Smooth muscle cell (in vitro differentiated cells): ENCODE results near the gene VPS11. TPM values are rescaled to one million over a fixed set of nuclear protein-coding genes. Genes with fewer than 3 reads are reported as not detected.

ENCODE experiments used
- DNase-seq: peaks from one replicate; lab custom pipeline; 2025; ENCODE audit not compliant: unreplicated experiment; lab: John Stamatoyannopoulos, UW
- H2AFZ ChIP-seq: fragments of 200-600 bp; sonication (generic); 2 replicates; pipeline ENCODE4 v1.6.0; 2016; ENCODE audit warnings: antibody characterized with exemption, low read depth, mild to moderate bottlenecking
- H3F3A ChIP-seq: fragments of 200-600 bp; sonication (generic); 2 replicates; pipeline ENCODE4 v1.6.0; 2017; ENCODE audit warnings: antibody characterized with exemption, low read depth
- H3K27ac ChIP-seq: fragments of 200-600 bp; sonication (generic); 2 replicates; pipeline ENCODE4 v1.5.1; 2016; ENCODE audit warnings: low read depth, mild to moderate bottlenecking
- H3K27me3 ChIP-seq: fragments of 200-600 bp; sonication (generic); 2 replicates; pipeline ENCODE4 v1.6.1; 2016; ENCODE audit warnings: low read depth, mild to moderate bottlenecking
- H3K36me3 ChIP-seq: fragments of 200-600 bp; sonication (generic); 2 replicates; pipeline ENCODE4 v1.5.1; 2016; ENCODE audit warnings: low read depth
- H3K4me1 ChIP-seq: fragments of 200-600 bp; sonication (generic); 2 replicates; pipeline ENCODE4 v1.5.1; 2016; ENCODE audit warnings: low read depth
- H3K4me2 ChIP-seq: fragments of 200-600 bp; sonication (generic); 2 replicates; pipeline ENCODE4 v1.6.0; 2016; ENCODE audit warnings: mild to moderate bottlenecking
- H3K4me3 ChIP-seq: fragments of 200-600 bp; sonication (generic); 2 replicates; pipeline ENCODE4 v1.5.1; 2016; ENCODE audit warnings: mild to moderate bottlenecking
- H3K79me2 ChIP-seq: fragments of 200-600 bp; sonication (generic); 2 replicates; pipeline ENCODE4 v1.6.0; 2016; ENCODE audit warnings: low read depth, mild to moderate bottlenecking
- H3K9ac ChIP-seq: fragments of 200-600 bp; sonication (generic); 2 replicates; pipeline ENCODE4 v1.6.0; 2016; ENCODE audit warnings: low read depth
- H3K9me3 ChIP-seq: fragments of 200-600 bp; sonication (generic); replicated peaks from 2 replicates; pipeline ENCODE4 v1.5.1; 2016; ENCODE audit warnings: low read depth
- H4K20me1 ChIP-seq: fragments of 200-600 bp; sonication (generic); 2 replicates; pipeline ENCODE4 v1.6.0; 2016; ENCODE audit warnings: low read depth
- WGBS: methylation state at CpG from one replicate; pipeline ENCODE4 v1.1.7; 2016; ENCODE audit warnings: low lambda C conversion rate; 5-methylcytosine and 5-hydroxymethylcytosine counted together
- polyA plus RNA-seq: library from polyadenylated mRNA; unstranded; fragments of >200 nt; fragmentation: Nextera tagmentation; extraction: Ambion mirVana; gene quantifications from 2 replicates; pipeline ENCODE4 v1.2.1, GENCODE V29; 2016
- total RNA-seq: library from RNA; depleted of rRNA; stranded (reverse); fragments of >200 nt; gene quantifications from 2 replicates; pipeline ENCODE4 v1.2.3, GENCODE V29; 2014
- TF ChIP-seq, protein P1 (sequence below): fragments of 200-600 bp; sonication (generic); IDR thresholded peaks from 2 replicates; pipeline ENCODE4 v1.5.1; 2017; ENCODE audit warnings: borderline replicate concordance, mild to moderate bottlenecking, antibody characterized with exemption; ENCODE audit not compliant: insufficient read depth, poor library complexity, severe bottlenecking

Gene VPS11
- total and polyA plus RNA-seq, 2 experiments from 2014 or later = 33.1 to 33.8 TPM

DNA sequence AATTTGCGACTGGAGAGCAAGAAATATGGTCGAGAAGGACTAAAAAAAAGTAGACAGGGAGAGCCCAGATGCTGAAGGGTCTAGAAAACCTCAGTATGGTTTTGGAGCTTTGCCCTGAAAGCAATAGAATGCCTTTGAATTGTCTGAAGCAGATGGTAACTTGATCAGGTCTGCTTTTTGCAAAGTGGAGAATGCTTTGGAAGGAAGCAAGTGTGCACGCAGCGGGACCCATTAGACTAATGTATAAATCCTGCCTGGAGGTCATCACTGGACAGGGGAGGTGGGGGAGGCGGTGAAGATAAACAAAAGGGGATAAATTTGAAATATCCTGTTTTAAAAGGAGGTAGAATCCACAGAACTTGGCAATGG, 53.0 kb downstream of the VPS11 start:
- 38% methylated on average over 5 of the region's 5 CpGs for WGBS
- H2AFZ ChIP-seq = peak overlapping the region; percentile 87
- no peak for DNase-seq

DNA sequence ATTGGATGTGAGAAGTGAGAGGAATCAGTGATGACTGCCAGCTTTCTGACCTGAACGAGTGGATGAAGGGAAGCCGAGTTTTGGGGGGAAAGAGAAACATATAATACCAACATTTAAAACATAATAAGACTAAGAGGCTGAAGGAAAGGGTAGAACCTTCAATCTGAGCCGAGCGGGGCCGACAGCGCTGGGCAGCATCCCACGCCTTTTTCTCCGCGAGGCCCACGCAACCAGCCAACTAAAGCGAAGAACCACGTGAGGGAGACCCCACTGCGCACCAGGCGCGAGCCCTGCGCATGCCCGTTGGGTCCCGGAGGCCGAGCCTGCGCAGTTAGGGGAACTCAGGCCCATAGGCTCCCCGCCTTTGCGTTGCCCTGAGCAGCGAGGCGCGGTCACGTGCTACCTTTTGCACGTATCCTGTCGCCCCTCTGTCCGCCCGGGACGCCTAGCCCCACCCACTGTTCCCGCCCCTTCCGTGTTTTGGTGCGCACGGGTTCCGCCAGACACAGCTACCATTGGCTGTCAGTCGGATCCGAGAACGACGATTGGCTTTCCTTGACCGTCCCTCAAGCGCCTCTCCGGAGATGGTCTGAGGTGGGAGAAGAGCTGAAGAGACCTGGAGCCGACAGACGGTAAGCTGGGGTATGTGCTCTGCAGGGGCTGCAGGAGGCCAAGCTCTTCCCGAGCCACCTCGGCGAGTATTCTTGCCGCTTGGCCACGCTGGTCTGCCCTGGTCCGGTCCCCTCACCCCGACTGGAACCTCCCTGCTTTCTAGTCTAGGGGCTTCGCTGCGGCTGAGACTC, 53.6 kb downstream of the VPS11 start, which contains the start of gene HINFP:
TSS of gene HINFP (plus strand) at position 573 of the 803 bp plus-strand sequence. CDS start 5,365 bp downstream, outside the sequence.
- WGBS = 1% methylated on average over 54 of the region's 54 CpGs
- peak; percentile 97 for DNase-seq

More for the DNA sequence above, 53.0 kb downstream of the VPS11 start:
- Histone ChIP-seq H3F3A (no peaks in the 10 kb centered on the region), H4K20me1 (peaks cover 8% of the 10 kb centered on the region), H3K4me3 (peak overlapping the region; percentile 88), H3K79me2 (peaks cover 27% of the 10 kb centered on the region), H3K27ac (peak overlapping the region; percentile 48), H3K4me1 (peaks cover 6% of the 10 kb centered on the region), H3K9me3 (no peaks in the 10 kb centered on the region), H3K9ac (peak overlapping the region; percentile 73), H3K36me3 (no peaks in the 10 kb centered on the region), H3K27me3 (no peaks in the 10 kb centered on the region), H3K4me2 (peak overlapping the region; percentile 89)
- TF ChIP-seq, protein P1, sequence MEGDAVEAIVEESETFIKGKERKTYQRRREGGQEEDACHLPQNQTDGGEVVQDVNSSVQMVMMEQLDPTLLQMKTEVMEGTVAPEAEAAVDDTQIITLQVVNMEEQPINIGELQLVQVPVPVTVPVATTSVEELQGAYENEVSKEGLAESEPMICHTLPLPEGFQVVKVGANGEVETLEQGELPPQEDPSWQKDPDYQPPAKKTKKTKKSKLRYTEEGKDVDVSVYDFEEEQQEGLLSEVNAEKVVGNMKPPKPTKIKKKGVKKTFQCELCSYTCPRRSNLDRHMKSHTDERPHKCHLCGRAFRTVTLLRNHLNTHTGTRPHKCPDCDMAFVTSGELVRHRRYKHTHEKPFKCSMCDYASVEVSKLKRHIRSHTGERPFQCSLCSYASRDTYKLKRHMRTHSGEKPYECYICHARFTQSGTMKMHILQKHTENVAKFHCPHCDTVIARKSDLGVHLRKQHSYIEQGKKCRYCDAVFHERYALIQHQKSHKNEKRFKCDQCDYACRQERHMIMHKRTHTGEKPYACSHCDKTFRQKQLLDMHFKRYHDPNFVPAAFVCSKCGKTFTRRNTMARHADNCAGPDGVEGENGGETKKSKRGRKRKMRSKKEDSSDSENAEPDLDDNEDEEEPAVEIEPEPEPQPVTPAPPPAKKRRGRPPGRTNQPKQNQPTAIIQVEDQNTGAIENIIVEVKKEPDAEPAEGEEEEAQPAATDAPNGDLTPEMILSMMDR = no peak

GRCh38 chr11:119121811-119122124, 54.1 kb downstream of the VPS11 start:
- Histone ChIP-seq H3K9me3 (no peaks in the 10 kb centered on the region), H3K27me3 (no peaks in the 10 kb centered on the region), H3K27ac (peak overlapping the region; percentile 49), H3K4me1 (peaks cover 6% of the 10 kb centered on the region), H2AFZ (peak overlapping the region; percentile 85), H3K4me3 (peak overlapping the region; percentile 88), H3K4me2 (peak overlapping the region; percentile 98), H3F3A (no peaks in the 10 kb centered on the region), H3K9ac (peak overlapping the region; percentile 83), H3K36me3 (no peaks in the 10 kb centered on the region), H3K79me2 (peaks cover 27% of the 10 kb centered on the region), H4K20me1 (peaks cover 14% of the 10 kb centered on the region)
- no peak for DNase-seq
- TF ChIP-seq, protein P1 = no peak
- 1% methylated on average over 20 of the region's 20 CpGs for WGBS

More for the DNA sequence above, 53.6 kb downstream of the VPS11 start, which contains the start of gene HINFP:
- H3K27ac ChIP-seq = peak within 1 kb of the TSS; percentile 49
- peaks cover 27% of the 10 kb centered on the region for H3K79me2 ChIP-seq
- peaks cover 9% of the 10 kb centered on the region for H4K20me1 ChIP-seq
- peak within 1 kb of the TSS; percentile 98 for H3K4me2 ChIP-seq
- peaks cover 6% of the 10 kb centered on the region for H3K4me1 ChIP-seq
- H3K4me3 ChIP-seq = peak within 1 kb of the TSS; percentile 88
- TF ChIP-seq, protein P1 = no peak
- peak within 1 kb of the TSS; percentile 83 for H3K9ac ChIP-seq
- H2AFZ ChIP-seq = peak within 1 kb of the TSS; percentile 87
- H3K27me3 ChIP-seq = no peaks in the 10 kb centered on the region
- H3K36me3 ChIP-seq = no peaks in the 10 kb centered on the region
- no peaks in the 10 kb centered on the region for H3K9me3 ChIP-seq
- no peaks in the 10 kb centered on the region for H3F3A ChIP-seq
